Endothelial cell of umbilical vein (primary cell): Measurements from ENCODE around the gene CARD10. TPM values are rescaled to one million over a fixed set of nuclear protein-coding genes. Genes with fewer than 3 reads are reported as not detected.

Source experiments
- BruUV-seq: library from RNA; stranded (reverse); fragments of 400-500 nt; replicated peaks from 2 replicates; lab custom pipeline; 2021; lab: Mats Ljungman, UMichigan
- CTCF ChIA-PET: fragments of 300-600, 350-600 bp; sonication (Branson Sonifier 250); formaldehyde crosslinking; loops from one replicate; lab custom pipeline; 2021; ENCODE audit warnings: antibody characterized with exemption, inconsistent platforms; lab: Charles Lee
- POLR2A ChIA-PET: fragments of 300-600, 350-600 bp; sonication (Branson Sonifier 250); formaldehyde crosslinking; loops from one replicate; lab custom pipeline; 2021; ENCODE audit warnings: antibody characterized with exemption, inconsistent platforms; lab: Charles Lee
- DNase-seq: peaks from one replicate; pipeline ENCODE4 v3.0.0-alpha.2; 2011; ENCODE audit warnings: low read depth, low spot score
- FAIRE-seq: peaks from 2 replicates; lab custom pipeline; 2011; peaks lifted over from hg19 to GRCh38; lab: Jason Lieb, UNC
- H2AFZ ChIP-seq: 2 replicates; pipeline ENCODE4 v1.6.0; 2012; ENCODE audit warnings: low read depth, low read length, control low read depth, inconsistent platforms
- H3K27ac ChIP-seq: 2 replicates; pipeline ENCODE4 v1.5.1; 2011; ENCODE audit warnings: low read depth, mild to moderate bottlenecking, control low read depth, low read length, moderate library complexity; ENCODE audit not compliant: insufficient read depth
- H3K27me3 ChIP-seq, 2 experiments: 2 replicates each; pipeline versions ENCODE4 v1.6.0 to v1.6.1; 2011; ENCODE audit warnings: low read length in 2 of 2, mixed read lengths in 1 of 2; ENCODE audit not compliant: control insufficient read depth in 2 of 2, insufficient read depth in 2 of 2
- H3K36me3 ChIP-seq, 2 experiments: 2 replicates in 1 of 2; 3 replicates in 1 of 2; pipeline ENCODE4 v1.5.1; 2011; ENCODE audit warnings: low read length in 2 of 2, mild to moderate bottlenecking in 1 of 2, moderate library complexity in 1 of 2; ENCODE audit not compliant: control insufficient read depth in 2 of 2, insufficient read depth in 2 of 2; ENCODE audit errors: extremely low read depth in 1 of 2
- H3K4me1 ChIP-seq: 3 replicates; pipeline ENCODE4 v1.5.1; 2011; ENCODE audit warnings: mild to moderate bottlenecking, low read length; ENCODE audit not compliant: control insufficient read depth, insufficient read depth; ENCODE audit errors: extremely low read depth
- H3K4me2 ChIP-seq: 2 replicates; pipeline ENCODE4 v1.6.1; 2011; ENCODE audit warnings: low read length, control low read depth, mixed read lengths; ENCODE audit not compliant: insufficient read depth
- H3K4me3 ChIP-seq, 3 experiments: fragments of 200-600 bp in 1 of 3; sonication (generic), shearing (Covaris generic) in 1 of 3; replicated peaks in 1 of 3; 2 replicates each; pipeline ENCODE4 v1.5.1; 2011 to 2016; ENCODE audit warnings: control low read depth in 3 of 3, low read length in 3 of 3, mild to moderate bottlenecking in 2 of 3, inconsistent platforms in 1 of 3, low read depth in 1 of 3, moderate library complexity in 1 of 3; ENCODE audit not compliant: insufficient read depth in 1 of 3
- H3K79me2 ChIP-seq: 2 replicates; pipeline ENCODE4 v1.6.0; 2012; ENCODE audit warnings: low read length, inconsistent platforms; ENCODE audit not compliant: control insufficient read depth, insufficient read depth
- H3K9ac ChIP-seq: replicated peaks from 2 replicates; pipeline ENCODE3; 2011; ENCODE audit warnings: low read length, control low read depth; ENCODE audit not compliant: insufficient read depth; ENCODE audit errors: extremely low read depth
- H3K9me1 ChIP-seq: replicated peaks from 3 replicates; pipeline ENCODE4 v1.6.0; 2011; ENCODE audit warnings: mild to moderate bottlenecking, low read length; ENCODE audit not compliant: control insufficient read depth, insufficient read depth; ENCODE audit errors: extremely low read depth
- H3K9me3 ChIP-seq: replicated peaks from 2 replicates; pipeline ENCODE4 v1.5.1; 2012; ENCODE audit warnings: low read length, inconsistent platforms; ENCODE audit not compliant: control insufficient read depth, insufficient read depth
- H4K20me1 ChIP-seq: replicated peaks from 2 replicates; pipeline ENCODE3; 2011; ENCODE audit warnings: mild to moderate bottlenecking, low read length; ENCODE audit not compliant: control insufficient read depth, insufficient read depth; ENCODE audit errors: extremely low read depth
- CTCF ChIP-seq, 2 donors: IDR thresholded peaks; 1 replicate in 1 of 2; 2 replicates in 1 of 2; pipeline ENCODE4 v1.5.1; 2011; ENCODE audit warnings: low read length in 2 of 2, mild to moderate bottlenecking in 2 of 2, moderate library complexity in 2 of 2, control low read depth in 1 of 2, inconsistent platforms in 1 of 2, low read depth in 1 of 2; ENCODE audit not compliant: insufficient read depth in 1 of 2; ENCODE audit errors: extremely low read depth in 1 of 2
- EZH2 ChIP-seq: IDR thresholded peaks from 2 replicates; pipeline ENCODE4 v1.6.1; 2012; ENCODE audit warnings: borderline replicate concordance, low read depth, mild to moderate bottlenecking, moderate library complexity, low read length, inconsistent platforms; ENCODE audit not compliant: severe bottlenecking
- FOS ChIP-seq: IDR thresholded peaks from 2 replicates; pipeline ENCODE4 v1.6.1; 2011; ENCODE audit warnings: mild to moderate bottlenecking, low read length, moderate library complexity, borderline replicate concordance; ENCODE audit not compliant: insufficient read depth
- GATA2 ChIP-seq: IDR thresholded peaks from 2 replicates; pipeline ENCODE4 v1.7.0; 2011; ENCODE audit warnings: low read depth, mild to moderate bottlenecking, moderate library complexity, mixed read lengths, low read length; ENCODE audit not compliant: insufficient read length, insufficient read depth
- JUN ChIP-seq: IDR thresholded peaks from 2 replicates; pipeline ENCODE4 v1.6.1; 2011; ENCODE audit warnings: borderline replicate concordance, low read depth; ENCODE audit not compliant: insufficient read length, insufficient read depth
- MAX ChIP-seq: IDR thresholded peaks from 2 replicates; pipeline ENCODE4 v1.6.1; 2011; ENCODE audit not compliant: insufficient read depth, insufficient read length
- MYC ChIP-seq: IDR thresholded peaks from one replicate; pipeline ENCODE4 v1.6.1; 2011; ENCODE audit warnings: mild to moderate bottlenecking, low read depth, low read length
- POLR2A ChIP-seq: IDR thresholded peaks from 2 replicates; pipeline ENCODE4 v1.6.1; 2012; ENCODE audit warnings: low read depth, mild to moderate bottlenecking, control low read depth, low read length
- POLR2AphosphoS5 ChIP-seq: IDR thresholded peaks from 2 replicates; pipeline ENCODE4 v1.6.1; 2012; ENCODE audit warnings: low read depth, mild to moderate bottlenecking, control low read depth, low read length, moderate library complexity; ENCODE audit not compliant: insufficient read depth
- dilution Hi-C: fragments of 300-500 bp; cut with MboI; formaldehyde crosslinking; loops from one replicate; pipeline ENCODE4 v1.15.0; 2019; ENCODE audit warnings: low sequenced_read_pairs; ENCODE audit not compliant: extremely low pct_ligation_motif_present
- intact Hi-C: fragments of 100-400 bp; cut with micrococcal nuclease; formaldehyde crosslinking; loops from one replicate; pipeline ENCODE4 v1.10.0; 2022
- polyA plus RNA-seq, 4 experiments: library from polyadenylated mRNA; depleted of rRNA in 3 of 4; stranded (reverse) in 3 of 4; unstranded in 1 of 4; fragments of >200 nt; gene quantifications; 2 replicates each; pipeline versions ENCODE4 v1.2.1 to v1.2.3, GENCODE V29; 2011 to 2012; ENCODE audit warnings: missing spikeins in 1 of 4
- total RNA-seq: library from RNA; stranded (reverse); gene quantifications from 2 replicates; pipeline ENCODE4 v1.2.3, GENCODE V29; 2021

Gene CARD10
- total and polyA plus RNA-seq, 2 donors (not counting 3 experiments of a cell fraction or from before 2014, with no cell fraction given), result 36.1 to 39.5 TPM

GRCh38 chr22:37566329-37566837 is 47.2 kb upstream of the CARD10 start:
- CTCF ChIA-PET, result interaction anchor here (1.1 to 21.8 kb wide), 9 partner anchors 9 to 94 kb away, joined by 3 to 977 read pairs (median 10); partner anchors contain the start of gene GGA1
- BruUV-seq, result no TSS peak
- intact Hi-C loops, result no loop called here
- no peak overlapping the region for H3K4me2 ChIP-seq
- H3K27me3 ChIP-seq, result no peaks in the 10 kb centered on the region
- no peaks in the 10 kb centered on the region for H3K9me3 ChIP-seq
- H3K9ac ChIP-seq, result no peak overlapping the region
- H4K20me1 ChIP-seq, result peaks cover 3% of the 10 kb centered on the region
- POLR2A ChIA-PET, result interaction anchor here (0.6 to 3.0 kb wide), 4 partner anchors 8 to 58 kb away, joined by 3 to 17 read pairs (median 4); no protein-coding TSS in a partner anchor
- H3K27ac ChIP-seq, result no peak overlapping the region
- H3K36me3 ChIP-seq, result peaks cover 23 to 32% of the 10 kb centered on the region in 2 experiments
- no peak for DNase-seq
- FAIRE-seq, result no peak
- peaks cover 63% of the 10 kb centered on the region for H3K79me2 ChIP-seq
- no peaks in the 10 kb centered on the region for H3K9me1 ChIP-seq
- no peak for TF ChIP-seq POLR2A
- TF ChIP-seq POLR2AphosphoS5, result no peak
- TF ChIP-seq MAX, result no peak
- TF ChIP-seq FOS, result no peak
- TF ChIP-seq MYC, result no peak
- no peak for TF ChIP-seq EZH2
- no peak for TF ChIP-seq CTCF (IDR thresholded peaks at IDR 0.05; ENCODE audit: extremely low read depth in 1 of 2, insufficient read depth in 1 of 2, low read depth in 1 of 2, low read length in 2 of 2)
- no peak for TF ChIP-seq JUN
- no peak for TF ChIP-seq GATA2
- dilution Hi-C loops, result no loop called here
- H3K4me3 ChIP-seq, result no peak overlapping the region
- no peak overlapping the region for H2AFZ ChIP-seq
- peaks cover 47% of the 10 kb centered on the region for H3K4me1 ChIP-seq
